Measurements from ENCODE around the gene PAPPA. TPM values are rescaled to one million over a fixed set of nuclear protein-coding genes. Genes with fewer than 3 reads are reported as not detected.

PAPPA gene
- total RNA-seq, 4 donors from 2014 or later, result 0.29 to 17.1 (median 2.4) TPM

DNA sequence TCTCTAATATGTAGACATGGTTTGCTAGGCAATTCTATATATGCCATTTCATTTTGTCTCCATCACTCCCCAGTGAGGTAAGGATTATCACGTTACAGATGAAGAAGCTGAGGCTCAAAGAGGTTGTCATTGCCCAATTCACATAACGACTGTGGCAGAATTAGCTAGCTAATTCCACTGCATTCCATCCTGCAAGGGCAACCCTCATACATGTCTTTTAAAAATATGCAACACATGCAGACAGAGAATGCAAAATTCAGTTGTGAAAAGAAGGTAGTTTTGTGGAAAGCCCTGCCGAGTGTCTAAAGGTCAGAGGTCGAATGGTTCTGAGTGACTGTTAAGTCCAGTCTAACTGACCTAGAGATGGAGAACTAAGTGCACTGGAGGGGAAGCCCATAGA is 219.2 kb downstream of the PAPPA start:
- TF ChIP-seq, protein P1, sequence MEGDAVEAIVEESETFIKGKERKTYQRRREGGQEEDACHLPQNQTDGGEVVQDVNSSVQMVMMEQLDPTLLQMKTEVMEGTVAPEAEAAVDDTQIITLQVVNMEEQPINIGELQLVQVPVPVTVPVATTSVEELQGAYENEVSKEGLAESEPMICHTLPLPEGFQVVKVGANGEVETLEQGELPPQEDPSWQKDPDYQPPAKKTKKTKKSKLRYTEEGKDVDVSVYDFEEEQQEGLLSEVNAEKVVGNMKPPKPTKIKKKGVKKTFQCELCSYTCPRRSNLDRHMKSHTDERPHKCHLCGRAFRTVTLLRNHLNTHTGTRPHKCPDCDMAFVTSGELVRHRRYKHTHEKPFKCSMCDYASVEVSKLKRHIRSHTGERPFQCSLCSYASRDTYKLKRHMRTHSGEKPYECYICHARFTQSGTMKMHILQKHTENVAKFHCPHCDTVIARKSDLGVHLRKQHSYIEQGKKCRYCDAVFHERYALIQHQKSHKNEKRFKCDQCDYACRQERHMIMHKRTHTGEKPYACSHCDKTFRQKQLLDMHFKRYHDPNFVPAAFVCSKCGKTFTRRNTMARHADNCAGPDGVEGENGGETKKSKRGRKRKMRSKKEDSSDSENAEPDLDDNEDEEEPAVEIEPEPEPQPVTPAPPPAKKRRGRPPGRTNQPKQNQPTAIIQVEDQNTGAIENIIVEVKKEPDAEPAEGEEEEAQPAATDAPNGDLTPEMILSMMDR (IDR thresholded peaks at IDR 0.05), result no peak
- intact Hi-C loops (cut with DNase I; ENCODE audit: low total_unique reads), result no loop called here
- no peaks in the 10 kb centered on the region for H3K9me3 ChIP-seq

DNA sequence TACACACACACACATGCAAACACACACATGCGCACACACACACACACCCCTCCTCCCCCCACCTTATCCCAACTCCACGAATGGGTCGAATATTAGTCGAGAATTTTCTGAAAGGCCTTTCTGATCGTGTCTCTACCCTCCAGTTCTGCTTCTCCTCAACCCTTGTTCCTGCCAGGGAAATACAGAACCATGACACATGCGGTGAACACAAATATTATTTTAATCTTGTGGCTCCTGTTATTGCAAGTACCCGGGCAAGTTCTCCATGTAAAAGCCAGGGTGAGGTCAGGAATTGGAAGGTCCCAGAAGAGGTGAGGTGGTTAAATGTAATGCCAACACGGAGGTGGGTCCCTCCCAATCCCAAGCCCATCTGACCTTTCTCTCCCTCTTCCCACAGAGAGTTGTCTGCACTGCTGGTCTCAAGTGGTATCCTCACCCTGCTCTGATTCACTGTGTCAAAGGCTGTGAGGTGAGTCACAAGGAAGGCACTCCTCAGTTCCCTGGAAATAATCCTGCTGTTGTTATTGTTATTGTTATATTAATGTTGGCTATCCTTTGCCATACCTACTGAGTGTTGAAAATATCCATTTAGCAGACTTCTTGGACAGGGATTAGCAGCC is 223.7 kb downstream of the PAPPA start:
- Histone ChIP-seq H3K4me1 (no peaks in the 10 kb centered on the region), H3K27ac (no peak overlapping the region), H3K27me3 (no peaks in the 10 kb centered on the region), H3K36me3 (no peaks in the 10 kb centered on the region), H3K9me3 (no peaks in the 10 kb centered on the region), H3K4me3 (no peak overlapping the region)
- intact Hi-C loops (cut with DNase I; ENCODE audit: low total_unique reads), result no loop called here
- TF ChIP-seq, protein P1 (IDR thresholded peaks at IDR 0.05), result no peak
- TF ChIP-seq POLR2A (IDR thresholded peaks at IDR 0.05), result no peak
- DNase-seq, result no peak

More for the DNA sequence above, 219.2 kb downstream of the PAPPA start:
- H3K27me3 ChIP-seq, result no peaks in the 10 kb centered on the region
- DNase-seq, result no peak
- no peak overlapping the region for H3K27ac ChIP-seq
- H3K4me3 ChIP-seq, result no peak overlapping the region
- H3K36me3 ChIP-seq, result no peaks in the 10 kb centered on the region
- H3K4me1 ChIP-seq, result no peaks in the 10 kb centered on the region

DNA sequence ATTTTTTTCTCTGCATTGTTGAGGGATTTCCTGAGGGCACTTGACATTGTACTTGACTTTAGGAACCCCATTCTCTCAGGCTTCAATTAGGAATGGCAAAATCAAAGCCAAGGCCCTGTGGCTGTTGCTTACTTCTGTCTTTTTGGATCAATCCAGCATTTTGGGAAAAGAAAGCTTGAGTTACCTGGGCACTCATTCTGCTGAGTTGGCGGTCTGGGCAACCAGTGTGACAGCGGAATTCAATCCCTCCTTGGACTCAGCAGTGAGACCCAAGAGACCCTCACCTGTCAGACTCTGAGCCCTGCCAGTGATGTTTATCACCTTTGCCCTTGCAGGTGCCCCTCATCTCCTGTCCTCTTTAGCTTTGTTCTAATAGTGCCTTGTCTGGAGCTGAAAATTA is 225.3 kb downstream of the PAPPA start:
- H3K27me3 ChIP-seq, result no peaks in the 10 kb centered on the region
- H3K4me3 ChIP-seq, result no peak overlapping the region
- no peaks in the 10 kb centered on the region for H3K36me3 ChIP-seq
- intact Hi-C loops (cut with DNase I; ENCODE audit: low total_unique reads), result no loop called here
- TF ChIP-seq, protein P1 (IDR thresholded peaks at IDR 0.05), result no peak
- TF ChIP-seq POLR2A (IDR thresholded peaks at IDR 0.05), result no peak
- DNase-seq, result no peak
- no peaks in the 10 kb centered on the region for H3K9me3 ChIP-seq
- H3K4me1 ChIP-seq, result no peaks in the 10 kb centered on the region
- H3K27ac ChIP-seq, result no peak overlapping the region

DNA sequence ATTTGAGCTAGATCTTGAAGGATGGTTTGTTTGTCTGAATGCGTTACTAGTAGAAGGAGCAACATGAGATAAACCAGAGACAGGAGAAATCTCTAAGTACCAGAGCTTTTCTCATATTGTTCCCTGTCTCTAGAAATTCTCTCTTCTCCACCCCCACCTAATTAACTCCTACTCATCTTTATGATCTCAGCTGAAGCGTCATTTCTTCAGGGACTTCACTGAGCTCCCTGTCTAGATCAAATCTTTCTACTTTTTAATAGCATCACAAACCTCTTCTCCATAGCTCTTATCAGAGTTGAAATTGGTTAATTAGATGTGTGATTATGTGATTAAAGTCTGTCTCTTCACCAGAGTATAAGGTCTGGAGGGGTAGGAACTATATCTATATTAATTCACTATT is 226.2 kb downstream of the PAPPA start:
- Histone ChIP-seq H3K4me3 (no peak overlapping the region), H3K27me3 (no peaks in the 10 kb centered on the region), H3K4me1 (no peaks in the 10 kb centered on the region), H3K9me3 (no peaks in the 10 kb centered on the region), H3K36me3 (no peaks in the 10 kb centered on the region), H3K27ac (no peak overlapping the region)
- TF ChIP-seq POLR2A (IDR thresholded peaks at IDR 0.05), result no peak
- TF ChIP-seq, protein P1 (IDR thresholded peaks at IDR 0.05), result no peak
- no peak for DNase-seq
- intact Hi-C loops (cut with DNase I; ENCODE audit: low total_unique reads), result no loop called here

DNA sequence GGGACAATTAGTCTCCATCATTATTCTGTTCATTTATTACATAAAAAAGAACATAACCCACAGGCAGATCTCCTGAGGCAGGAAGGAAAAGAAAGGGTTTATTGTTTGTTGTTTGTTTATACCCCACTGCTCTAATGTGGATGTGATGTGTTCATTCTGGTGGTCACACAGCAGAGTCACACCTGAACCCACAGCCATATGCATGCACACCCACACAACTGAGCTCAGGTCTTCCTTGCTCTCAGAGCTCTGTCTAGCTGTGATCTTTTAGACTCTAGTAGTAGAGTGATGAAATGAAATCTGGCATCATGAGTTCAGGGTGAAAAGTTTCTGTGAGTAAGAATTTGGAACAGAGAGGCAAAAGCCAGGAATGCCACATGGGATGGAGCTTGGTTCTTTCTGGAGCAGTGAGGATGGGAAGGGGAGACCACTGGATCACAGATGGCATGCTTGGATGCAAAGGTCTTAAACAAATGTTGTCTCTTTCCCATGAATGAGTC is 227.0 kb downstream of the PAPPA start:
- H3K4me1 ChIP-seq, result no peaks in the 10 kb centered on the region
- no peaks in the 10 kb centered on the region for H3K9me3 ChIP-seq
- no peaks in the 10 kb centered on the region for H3K27me3 ChIP-seq
- no peak overlapping the region for H3K4me3 ChIP-seq
- no peak for DNase-seq
- intact Hi-C loops (cut with DNase I; ENCODE audit: low total_unique reads), result no loop called here
- no peaks in the 10 kb centered on the region for H3K36me3 ChIP-seq
- TF ChIP-seq, protein P1 (IDR thresholded peaks at IDR 0.05), result no peak
- TF ChIP-seq POLR2A (IDR thresholded peaks at IDR 0.05), result no peak
- no peak overlapping the region for H3K27ac ChIP-seq

Measured in uterus (tissue), 4 donors.